ENCODE results near the gene LCLAT1. TPM values are rescaled to one million over a fixed set of nuclear protein-coding genes. Genes with fewer than 3 reads are reported as not detected.
"Not testable (repeated sequence)": the region's sequence is repeated elsewhere in the genome, so short reads cannot be mapped to it uniquely, and the experiment has no call there.

Gene LCLAT1
- total RNA-seq, 1 experiment from 2014 or later: 41.8 TPM

GRCh38 chr2:30507460-30507859 is 60.4 kb downstream of the LCLAT1 start:
- in situ Hi-C loops (cut with HindIII; ENCODE audit: low sequenced_read_pairs): not testable (repeated sequence)

GRCh38 chr2:30509716-30510115 is 62.7 kb downstream of the LCLAT1 start:
- in situ Hi-C loops (cut with HindIII; ENCODE audit: low sequenced_read_pairs): no loop called here
- peak; percentile 96 for DNase-seq (ENCODE audit: low spot score)

More at GRCh38 chr2:30507460-30507859, 60.4 kb downstream of the LCLAT1 start:
- not testable (repeated sequence) for DNase-seq (ENCODE audit: low spot score)

DNA sequence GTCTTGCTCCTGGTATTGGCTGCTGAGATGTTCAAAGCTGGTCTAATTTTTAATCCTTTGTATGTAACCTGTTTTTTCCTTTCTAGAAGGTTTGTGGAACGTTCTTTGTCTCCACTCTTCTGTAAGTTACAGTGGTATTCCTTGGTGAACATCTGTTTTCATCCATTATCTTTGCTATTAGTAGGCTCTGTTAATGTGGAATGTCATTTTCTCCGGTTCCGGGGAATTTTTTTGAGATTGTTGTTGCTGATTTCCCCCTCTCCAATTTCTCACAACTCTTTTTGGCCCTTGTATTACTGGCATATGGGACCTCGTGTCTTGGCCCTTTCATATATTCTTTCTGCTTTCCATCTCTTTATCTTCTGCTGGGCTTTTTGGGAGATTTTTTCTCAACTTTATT is 63.4 kb downstream of the LCLAT1 start:
- in situ Hi-C loops (cut with HindIII; ENCODE audit: low sequenced_read_pairs): no loop called here

DNA sequence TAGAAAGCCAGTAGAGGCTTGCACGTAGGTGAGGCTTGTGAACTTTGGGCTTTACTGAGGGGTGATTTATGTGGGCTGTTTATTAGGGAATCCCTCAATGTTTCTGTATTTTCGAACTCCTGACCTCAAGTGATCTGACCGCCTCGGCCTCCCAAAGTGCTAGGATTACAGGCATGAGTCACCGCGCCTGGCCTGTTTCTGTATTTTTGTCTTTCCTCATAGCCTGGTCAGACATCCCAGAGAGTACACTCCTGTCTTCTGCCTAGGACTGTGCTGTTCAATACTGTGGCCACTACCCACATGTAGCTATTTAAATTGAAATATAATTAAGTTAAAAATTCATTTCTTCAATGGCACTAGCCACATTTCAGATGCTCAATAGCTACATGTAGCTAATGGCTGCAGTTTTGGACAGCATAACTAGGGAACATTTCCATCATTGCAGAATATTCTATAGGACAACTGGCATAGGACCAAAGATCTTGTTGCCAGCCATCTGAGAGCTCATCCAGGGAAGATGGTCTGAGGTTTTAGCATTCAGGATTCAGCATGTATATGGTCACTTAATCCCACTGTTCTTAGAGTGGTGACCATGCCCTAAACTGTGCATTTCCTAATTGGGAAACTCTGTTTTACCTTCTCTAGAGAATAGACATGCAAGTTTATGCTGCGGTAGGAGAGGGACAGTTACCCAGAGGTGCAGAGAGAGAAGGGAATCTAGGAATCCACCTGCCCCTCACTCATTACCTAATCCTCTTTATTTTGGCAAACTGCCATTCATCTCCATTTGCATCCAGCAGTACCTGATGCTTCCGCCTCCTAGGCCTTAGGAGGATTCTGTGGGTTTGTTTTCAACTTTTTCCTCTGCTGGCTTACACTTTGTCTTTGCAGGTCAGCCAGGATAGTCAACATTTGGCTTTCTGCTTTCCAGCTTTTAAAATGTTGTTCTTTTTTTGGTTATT is 64.4 kb downstream of the LCLAT1 start:
- in situ Hi-C loops (cut with HindIII; ENCODE audit: low sequenced_read_pairs): no loop called here
- peak; percentile 40 for DNase-seq (ENCODE audit: low spot score)

More for the DNA sequence above, 63.4 kb downstream of the LCLAT1 start:
- no peak for DNase-seq (ENCODE audit: low spot score)

DNA sequence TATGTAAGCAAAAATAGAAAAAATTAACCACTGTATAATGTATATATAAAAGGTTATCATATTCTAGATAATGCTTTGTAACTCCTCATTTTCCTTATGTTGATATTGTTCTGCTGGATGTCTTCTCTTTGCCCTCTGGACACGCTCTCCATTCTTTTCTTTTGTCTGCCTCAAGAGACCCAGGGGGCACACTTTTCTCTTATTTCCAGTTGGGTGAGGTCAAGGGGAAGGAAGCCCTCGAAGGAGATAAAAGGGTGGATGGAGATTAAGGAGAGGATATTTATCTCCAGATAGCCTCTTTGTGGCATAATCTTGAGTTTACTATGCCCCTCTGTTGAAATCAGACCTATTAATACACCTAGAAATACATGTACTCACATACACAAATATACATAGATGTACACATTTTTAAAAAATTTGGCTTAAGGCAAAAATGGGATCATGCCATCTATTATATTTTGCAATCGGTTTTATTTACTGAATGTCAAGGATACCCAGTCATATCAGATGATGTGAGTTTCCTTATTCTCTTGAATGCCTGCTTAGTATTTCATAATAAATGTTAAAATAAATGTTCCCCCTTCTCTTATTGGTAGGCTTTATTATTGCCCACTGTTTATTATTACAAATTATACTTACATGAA is 65.3 kb downstream of the LCLAT1 start:
- no peak for DNase-seq (ENCODE audit: low spot score)
- in situ Hi-C loops (cut with HindIII; ENCODE audit: low sequenced_read_pairs): no loop called here

DNA sequence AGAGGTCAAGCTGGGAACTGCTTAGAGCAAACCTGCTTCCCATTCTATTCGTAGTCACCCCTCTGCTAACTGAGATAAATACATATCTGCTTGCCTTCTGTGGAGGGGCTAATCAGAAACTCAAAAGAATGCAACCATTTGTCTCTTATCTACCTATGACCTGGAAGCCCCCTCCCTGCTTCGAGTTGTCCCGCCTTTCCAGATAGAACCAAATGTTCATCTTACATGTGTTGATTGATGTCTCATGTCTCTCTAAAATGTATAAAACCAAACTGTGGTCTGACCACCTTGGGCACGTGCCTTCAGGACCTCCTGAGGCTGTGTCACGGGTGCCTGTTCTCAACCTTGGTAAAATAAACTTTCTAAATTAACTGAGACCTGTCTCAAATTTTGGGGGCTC is 66.6 kb downstream of the LCLAT1 start:
- DNase-seq (ENCODE audit: low spot score); in situ Hi-C loops (cut with HindIII; ENCODE audit: low sequenced_read_pairs): not testable (repeated sequence)

DNA sequence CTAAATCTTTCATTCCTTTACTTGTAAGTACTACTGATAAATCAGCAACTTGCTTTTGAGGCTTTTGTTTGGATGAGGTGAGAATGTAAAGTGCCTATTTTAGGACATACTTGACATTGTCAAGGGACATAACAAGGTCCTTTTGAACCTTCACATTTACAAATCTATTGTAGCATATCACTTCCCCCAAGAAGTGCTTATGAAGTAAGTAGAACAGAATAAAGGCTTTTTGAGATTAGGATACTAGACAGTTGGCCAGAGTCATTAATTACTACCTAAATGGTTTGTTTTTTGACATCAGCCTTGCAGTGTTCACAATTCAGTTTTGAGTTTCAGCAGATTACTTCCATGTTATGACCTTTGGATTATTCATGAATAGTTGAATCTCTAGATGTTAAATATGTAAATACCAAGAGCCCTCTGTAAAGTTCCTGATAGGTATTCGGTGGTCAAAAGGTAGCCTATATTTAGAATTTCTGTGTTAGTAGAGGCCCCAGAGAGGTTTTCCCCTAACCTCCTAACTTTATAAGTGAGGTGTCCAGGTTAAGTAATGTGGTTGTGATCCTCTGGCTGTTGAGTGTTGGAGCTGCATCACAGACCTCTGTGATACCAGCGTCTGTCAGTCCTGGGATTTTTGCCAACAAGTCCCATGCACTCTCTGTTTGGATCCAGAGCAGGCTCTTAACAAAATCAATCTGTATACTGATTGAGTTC is 67.2 kb downstream of the LCLAT1 start:
- in situ Hi-C loops (cut with HindIII; ENCODE audit: low sequenced_read_pairs): no loop called here
- DNase-seq (ENCODE audit: low spot score): peak; percentile 78

GRCh38 chr2:30514848-30515435 is 67.9 kb downstream of the LCLAT1 start:
- no peak for DNase-seq (ENCODE audit: low spot score)
- in situ Hi-C loops (cut with HindIII; ENCODE audit: low sequenced_read_pairs): no loop called here

DNA sequence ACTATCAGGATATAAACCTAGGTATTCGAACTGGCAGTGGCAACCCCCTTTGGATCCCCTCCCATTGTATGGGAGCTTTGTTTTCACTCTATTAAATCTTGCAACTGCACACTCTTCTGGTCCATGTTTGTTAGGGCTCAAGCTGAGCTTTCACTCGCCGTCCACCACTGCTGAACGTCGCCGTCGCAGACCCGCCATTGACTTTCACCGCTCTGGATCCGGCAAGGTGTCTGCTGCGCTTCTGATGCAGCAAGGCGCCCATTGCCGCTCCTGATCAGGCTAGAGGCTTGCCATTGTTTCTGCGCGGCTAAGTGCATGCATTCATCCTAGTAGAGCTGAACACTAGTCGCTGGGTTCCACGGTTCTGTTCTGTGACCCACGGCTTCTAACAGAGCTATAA is 69.1 kb downstream of the LCLAT1 start:
- in situ Hi-C loops (cut with HindIII; ENCODE audit: low sequenced_read_pairs): no loop called here
- no peak for DNase-seq (ENCODE audit: low spot score)

- no peak for DNase-seq (ENCODE audit: low spot score)
- in situ Hi-C loops (cut with HindIII; ENCODE audit: low sequenced_read_pairs): no loop called here
Observed at GRCh38 chr2:30519796-30520195, 72.8 kb downstream of the LCLAT1 start.

DNA sequence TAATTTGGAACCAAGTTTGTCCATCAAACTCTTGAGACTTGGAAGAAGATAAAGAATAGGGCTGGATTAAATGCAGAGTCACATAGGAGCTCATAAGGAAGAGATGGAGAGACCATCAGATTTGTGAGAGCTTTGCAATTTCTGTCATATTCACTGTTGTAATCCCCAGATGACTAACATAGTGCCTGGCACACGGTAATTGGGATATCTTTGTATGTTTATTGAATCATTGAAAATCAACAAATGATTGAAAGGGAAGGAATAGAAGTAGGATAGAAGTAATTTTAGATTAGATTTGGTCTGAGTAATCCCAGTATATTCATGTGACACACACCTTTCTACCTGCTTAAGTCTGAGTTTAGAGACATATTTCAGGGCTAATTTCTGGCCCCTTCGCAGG is 75.4 kb downstream of the LCLAT1 start:
- in situ Hi-C loops (cut with HindIII; ENCODE audit: low sequenced_read_pairs): no loop called here
- DNase-seq (ENCODE audit: low spot score): no peak

- in situ Hi-C loops (cut with HindIII; ENCODE audit: low sequenced_read_pairs): no loop called here
- no peak for DNase-seq (ENCODE audit: low spot score)
Observed at GRCh38 chr2:30527411-30527810, 80.4 kb downstream of the LCLAT1 start.

DNA sequence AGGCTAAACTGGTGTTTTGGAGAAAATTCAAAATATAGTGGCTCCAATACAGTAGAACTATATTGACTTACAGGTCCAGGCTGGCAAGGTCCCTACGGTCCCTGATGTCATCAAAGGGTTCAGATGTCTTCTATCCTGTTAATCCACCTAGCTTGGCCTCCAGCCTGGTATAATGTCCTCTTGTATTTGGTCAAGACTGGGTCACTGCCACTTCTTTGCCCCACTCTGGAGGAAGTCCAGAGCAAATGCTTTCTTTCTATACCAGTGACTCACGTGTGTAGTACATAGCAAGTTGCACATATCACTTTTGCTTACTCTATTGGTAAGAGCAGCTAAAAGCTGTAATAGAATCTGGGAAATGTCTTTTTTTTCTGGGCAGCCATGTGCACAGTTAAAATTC is 80.8 kb downstream of the LCLAT1 start:
- no peak for DNase-seq (ENCODE audit: low spot score)
- in situ Hi-C loops (cut with HindIII; ENCODE audit: low sequenced_read_pairs): no loop called here

DNA sequence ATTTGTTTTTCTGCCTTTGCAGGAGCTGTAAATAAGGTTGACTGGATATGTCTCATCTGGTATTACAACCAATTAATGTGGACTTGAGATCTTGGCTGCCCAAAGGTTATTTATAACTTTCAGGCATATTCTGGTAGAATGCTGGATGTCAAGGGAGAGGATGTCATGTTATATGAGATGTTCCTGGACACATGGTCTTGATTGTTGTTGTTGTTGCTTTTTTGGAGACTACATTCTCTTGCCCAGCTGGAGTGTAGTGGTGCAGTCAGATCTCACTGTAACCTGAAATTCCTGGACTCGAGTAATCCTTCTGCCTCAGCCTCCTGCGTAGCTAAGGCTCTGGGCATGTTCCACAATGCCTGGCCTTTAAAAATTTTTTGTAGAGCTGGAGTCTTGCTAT is 83.3 kb downstream of the LCLAT1 start:
- DNase-seq (ENCODE audit: low spot score): no peak
- in situ Hi-C loops (cut with HindIII; ENCODE audit: low sequenced_read_pairs): no loop called here

DNA sequence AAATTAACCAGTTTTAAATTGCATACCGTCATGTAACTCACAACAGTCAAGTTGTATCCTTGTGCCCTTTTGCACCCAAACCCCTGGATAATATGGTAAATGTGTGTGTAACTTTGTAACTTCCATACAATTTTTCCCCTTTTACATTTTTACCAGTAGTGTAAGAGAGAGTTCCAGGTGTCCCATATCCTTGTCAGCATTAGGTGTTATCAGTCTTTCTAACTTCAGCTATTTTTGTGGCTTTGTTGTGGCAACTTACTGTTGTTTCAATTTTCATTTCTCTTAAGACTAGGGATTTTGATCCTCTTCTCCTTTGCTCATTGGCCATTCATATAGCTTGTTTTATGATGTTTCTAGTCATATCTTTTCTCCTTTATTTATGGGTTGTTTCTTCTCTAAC is 94.6 kb downstream of the LCLAT1 start:
- no peak for DNase-seq (ENCODE audit: low spot score)
- in situ Hi-C loops (cut with HindIII; ENCODE audit: low sequenced_read_pairs): no loop called here

- DNase-seq (ENCODE audit: low spot score): no peak
- in situ Hi-C loops (cut with HindIII; ENCODE audit: low sequenced_read_pairs): no loop called here
Observed at GRCh38 chr2:30545875-30546274, 98.8 kb downstream of the LCLAT1 start.

GRCh38 chr2:30548386-30548785 is 101.3 kb downstream of the LCLAT1 start:
- DNase-seq (ENCODE audit: low spot score): no peak
- in situ Hi-C loops (cut with HindIII; ENCODE audit: low sequenced_read_pairs): no loop called here

DNA sequence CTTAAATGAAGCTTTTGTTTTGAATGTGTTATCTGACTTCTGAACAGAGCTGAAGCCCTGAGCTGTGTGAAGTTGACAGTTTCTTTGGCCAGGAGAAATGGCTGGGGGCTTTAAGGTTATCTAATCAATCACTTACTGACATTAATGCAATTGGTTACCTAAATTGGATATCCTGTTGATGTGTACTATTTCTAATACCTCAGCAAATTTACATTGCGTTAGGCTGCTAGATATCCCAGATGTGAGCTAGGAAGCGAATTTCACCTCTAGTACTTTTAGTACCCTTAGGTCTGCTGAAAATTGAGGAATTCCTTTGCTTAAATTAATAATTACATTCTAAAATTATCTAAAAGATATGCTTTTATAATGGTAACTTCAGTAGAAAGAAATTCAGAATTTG is 102.0 kb downstream of the LCLAT1 start:
- no peak for DNase-seq (ENCODE audit: low spot score)
- in situ Hi-C loops (cut with HindIII; ENCODE audit: low sequenced_read_pairs): no loop called here

GRCh38 chr2:30559544-30560275 is 112.7 kb downstream of the LCLAT1 start:
- DNase-seq (ENCODE audit: low spot score): no peak
- in situ Hi-C loops (cut with HindIII; ENCODE audit: low sequenced_read_pairs): no loop called here

All from G401 (cell line).